ENCODE results near the gene RAB3B.

RAB3B gene

GRCh38 chr1:51955797-51956527, 34.5 kb downstream of the RAB3B start:
- DNase-seq, result no peak

- DNase-seq, result no peak
These were observed 35.7 kb downstream of the RAB3B start for GRCh38 chr1:51954783-51955182.

- DNase-seq, result no peak
These were observed 37.4 kb downstream of the RAB3B start for GRCh38 chr1:51953079-51953478.

- no peak for DNase-seq
These were observed 37.9 kb downstream of the RAB3B start for GRCh38 chr1:51952638-51953037.

- no peak for DNase-seq
These were observed 39.8 kb downstream of the RAB3B start for GRCh38 chr1:51950701-51951100.

GRCh38 chr1:51949014-51949702, 41.3 kb downstream of the RAB3B start:
- no peak for DNase-seq

GRCh38 chr1:51948491-51948915, 42.0 kb downstream of the RAB3B start:
- DNase-seq, result no peak

- no peak for DNase-seq
These were observed 44.2 kb downstream of the RAB3B start for GRCh38 chr1:51946300-51946699.

GRCh38 chr1:51945591-51945990, 44.9 kb downstream of the RAB3B start:
- no peak for DNase-seq

- DNase-seq, result no peak
These were observed 48.2 kb downstream of the RAB3B start for GRCh38 chr1:51942281-51942680.

- DNase-seq, result no peak
These were observed 49.0 kb downstream of the RAB3B start for GRCh38 chr1:51941528-51941927.

- no peak for DNase-seq
These were observed 53.4 kb downstream of the RAB3B start for GRCh38 chr1:51937112-51937511.

- DNase-seq, result no peak
These were observed 54.0 kb downstream of the RAB3B start for GRCh38 chr1:51936531-51936930.

GRCh38 chr1:51933344-51933743, 57.2 kb downstream of the RAB3B start:
- DNase-seq, result no peak

GRCh38 chr1:51930329-51930728, 60.2 kb downstream of the RAB3B start:
- no peak for DNase-seq

- DNase-seq, result no peak
These were observed 61.6 kb downstream of the RAB3B start for GRCh38 chr1:51928896-51929295.

GRCh38 chr1:51927029-51927428, 63.5 kb downstream of the RAB3B start:
- no peak for DNase-seq

GRCh38 chr1:51926171-51926812, 64.2 kb downstream of the RAB3B start:
- DNase-seq, result no peak

GRCh38 chr1:51924455-51924854, 66.0 kb downstream of the RAB3B start:
- DNase-seq, result no peak

- no peak for DNase-seq
These were observed 68.5 kb downstream of the RAB3B start for GRCh38 chr1:51922040-51922439.

- no peak for DNase-seq
These were observed 70.4 kb downstream of the RAB3B start for GRCh38 chr1:51920130-51920529.

GRCh38 chr1:51919684-51920083, 70.8 kb downstream of the RAB3B start:
- DNase-seq, result no peak

GRCh38 chr1:51916587-51917405, 73.7 kb downstream of the RAB3B start:
- DNase-seq, result no peak

All from CD4-positive, alpha-beta T cell treated with Interleukin-12 subunit alpha and Interleukin-12 subunit beta, for 1 hour (primary cell).